ENCODE data around the gene ANKH.

Gene ANKH

GRCh38 chr5:14721990-14722656 lies 149.5 kb downstream of the ANKH start:
- H3K36me3 ChIP-seq (ENCODE audit: insufficient read depth, low read length) = peaks cover 2% of the 10 kb centered on the region; the same call in 1 of the 2 replicates
- H3K4me1 ChIP-seq (ENCODE audit: insufficient read depth, low read length) = peaks cover 7% of the 10 kb centered on the region
- no peaks in the 10 kb centered on the region for H3K9me3 ChIP-seq (ENCODE audit: control insufficient read depth, insufficient read depth, low read length)
- H3K9ac ChIP-seq (ENCODE audit: low read depth, low read length) = no peak overlapping the region

GRCh38 chr5:14720236-14720923 lies 151.2 kb downstream of the ANKH start:
- H3K9me3 ChIP-seq (ENCODE audit: control insufficient read depth, insufficient read depth, low read length) = no peaks in the 10 kb centered on the region
- H3K4me1 ChIP-seq (ENCODE audit: insufficient read depth, low read length) = no peaks in the 10 kb centered on the region
- peaks cover 2% of the 10 kb centered on the region; the same call in 1 of the 2 replicates for H3K36me3 ChIP-seq (ENCODE audit: insufficient read depth, low read length)
- no peak overlapping the region for H3K9ac ChIP-seq (ENCODE audit: low read depth, low read length)

- no peaks in the 10 kb centered on the region for H3K36me3 ChIP-seq (ENCODE audit: insufficient read depth, low read length)
- H3K9ac ChIP-seq (ENCODE audit: low read depth, low read length) = no peak overlapping the region
- no peaks in the 10 kb centered on the region for H3K4me1 ChIP-seq (ENCODE audit: insufficient read depth, low read length)
- H3K9me3 ChIP-seq (ENCODE audit: control insufficient read depth, insufficient read depth, low read length) = no peaks in the 10 kb centered on the region
Measured at GRCh38 chr5:14718778-14719177, 152.8 kb downstream of the ANKH start.

- Histone ChIP-seq H3K4me1 (ENCODE audit: insufficient read depth, low read length) (no peaks in the 10 kb centered on the region), H3K36me3 (ENCODE audit: insufficient read depth, low read length) (peaks cover 2% of the 10 kb centered on the region; the same call in 1 of the 2 replicates), H3K9ac (ENCODE audit: low read depth, low read length) (no peak overlapping the region), H3K9me3 (ENCODE audit: control insufficient read depth, insufficient read depth, low read length) (no peaks in the 10 kb centered on the region)
Measured at GRCh38 chr5:14716755-14717752, 154.5 kb downstream of the ANKH start.

- no peaks in the 10 kb centered on the region for H3K4me1 ChIP-seq (ENCODE audit: insufficient read depth, low read length)
- peaks cover 2% of the 10 kb centered on the region; the same call in 1 of the 2 replicates for H3K36me3 ChIP-seq (ENCODE audit: insufficient read depth, low read length)
- H3K9ac ChIP-seq (ENCODE audit: low read depth, low read length) = no peak overlapping the region
- H3K9me3 ChIP-seq (ENCODE audit: control insufficient read depth, insufficient read depth, low read length) = no peaks in the 10 kb centered on the region
Measured at GRCh38 chr5:14715481-14715880, 156.1 kb downstream of the ANKH start.

GRCh38 chr5:14714706-14715105 lies 156.9 kb downstream of the ANKH start:
- Histone ChIP-seq H3K36me3 (ENCODE audit: insufficient read depth, low read length) (peaks cover 2% of the 10 kb centered on the region; the same call in 1 of the 2 replicates), H3K9ac (ENCODE audit: low read depth, low read length) (no peak overlapping the region), H3K9me3 (ENCODE audit: control insufficient read depth, insufficient read depth, low read length) (no peaks in the 10 kb centered on the region), H3K4me1 (ENCODE audit: insufficient read depth, low read length) (no peaks in the 10 kb centered on the region)

- no peaks in the 10 kb centered on the region for H3K9me3 ChIP-seq (ENCODE audit: control insufficient read depth, insufficient read depth, low read length)
- no peak overlapping the region for H3K9ac ChIP-seq (ENCODE audit: low read depth, low read length)
- peaks cover 2% of the 10 kb centered on the region; the same call in 1 of the 2 replicates for H3K36me3 ChIP-seq (ENCODE audit: insufficient read depth, low read length)
- no peaks in the 10 kb centered on the region for H3K4me1 ChIP-seq (ENCODE audit: insufficient read depth, low read length)
Measured at GRCh38 chr5:14713476-14714390, 157.8 kb downstream of the ANKH start.

GRCh38 chr5:14712666-14713065 lies 158.9 kb downstream of the ANKH start:
- Histone ChIP-seq H3K36me3 (ENCODE audit: insufficient read depth, low read length) (peaks cover 5% of the 10 kb centered on the region; the same call in 1 of the 2 replicates), H3K4me1 (ENCODE audit: insufficient read depth, low read length) (no peaks in the 10 kb centered on the region), H3K9me3 (ENCODE audit: control insufficient read depth, insufficient read depth, low read length) (no peaks in the 10 kb centered on the region), H3K9ac (ENCODE audit: low read depth, low read length) (no peak overlapping the region)

GRCh38 chr5:14712131-14712530 lies 159.4 kb downstream of the ANKH start:
- Histone ChIP-seq H3K36me3 (ENCODE audit: insufficient read depth, low read length) (peaks cover 5% of the 10 kb centered on the region; the same call in 1 of the 2 replicates), H3K4me1 (ENCODE audit: insufficient read depth, low read length) (no peaks in the 10 kb centered on the region), H3K9me3 (ENCODE audit: control insufficient read depth, insufficient read depth, low read length) (no peaks in the 10 kb centered on the region), H3K9ac (ENCODE audit: low read depth, low read length) (no peak overlapping the region)

GRCh38 chr5:14710313-14710994 lies 161.1 kb downstream of the ANKH start:
- Histone ChIP-seq H3K36me3 (ENCODE audit: insufficient read depth, low read length) (peaks cover 7% of the 10 kb centered on the region; the same call in 1 of the 2 replicates), H3K4me1 (ENCODE audit: insufficient read depth, low read length) (no peaks in the 10 kb centered on the region)

GRCh38 chr5:14708551-14708950 lies 163.0 kb downstream of the ANKH start:
- no peak overlapping the region for H3K9ac ChIP-seq (ENCODE audit: low read depth, low read length)
- H3K4me1 ChIP-seq (ENCODE audit: insufficient read depth, low read length) = no peaks in the 10 kb centered on the region
- H3K36me3 ChIP-seq (ENCODE audit: insufficient read depth, low read length) = peaks cover 7% of the 10 kb centered on the region; the same call in 1 of the 2 replicates
- no peaks in the 10 kb centered on the region for H3K9me3 ChIP-seq (ENCODE audit: control insufficient read depth, insufficient read depth, low read length)

More at GRCh38 chr5:14710313-14710994, 161.1 kb downstream of the ANKH start:
- H3K9me3 ChIP-seq (ENCODE audit: control insufficient read depth, insufficient read depth, low read length) = no peaks in the 10 kb centered on the region
- H3K9ac ChIP-seq (ENCODE audit: low read depth, low read length) = no peak overlapping the region

GRCh38 chr5:14707811-14708390 lies 163.7 kb downstream of the ANKH start:
- Histone ChIP-seq H3K9ac (ENCODE audit: low read depth, low read length) (no peak overlapping the region), H3K36me3 (ENCODE audit: insufficient read depth, low read length) (peaks cover 7% of the 10 kb centered on the region; the same call in 1 of the 2 replicates), H3K9me3 (ENCODE audit: control insufficient read depth, insufficient read depth, low read length) (no peaks in the 10 kb centered on the region), H3K4me1 (ENCODE audit: insufficient read depth, low read length) (no peaks in the 10 kb centered on the region)
